ENCODE measurements around the gene PAM. TPM values are rescaled to one million over a fixed set of nuclear protein-coding genes. Genes with fewer than 3 reads are reported as not detected.

PAM gene
- total RNA-seq, 2 experiments from 2014 or later, result 15.1 to 16.1 TPM

- no peak for DNase-seq
- H3K36me3 ChIP-seq (ENCODE audit: insufficient read depth, low read length), result peaks cover under 1% of the 10 kb centered on the region
- no peak overlapping the region for H3K4me3 Mint-ChIP-seq
- H3K9me3 ChIP-seq (ENCODE audit: control insufficient read depth in 1 of 2, insufficient read depth in 1 of 2, low read length in 2 of 2), result no peaks in the 10 kb centered on the region
- ChIA-PET POLR2A (interaction anchor here (0.7 kb wide), 1 partner anchor 225 kb away, joined by 3 read pairs; no protein-coding TSS in a partner anchor), CTCF (interaction anchor here (1.1 kb wide), 1 partner anchor 19 kb away, joined by 3 read pairs; no protein-coding TSS in a partner anchor)
- H3K4me3 ChIP-seq (ENCODE audit: low read length), result no peak overlapping the region
- H3K27me3 ChIP-seq (ENCODE audit: control insufficient read depth in 1 of 2, insufficient read depth in 2 of 2, low read length in 2 of 2), result no peaks in the 10 kb centered on the region
- no peak overlapping the region for H3K27ac Mint-ChIP-seq
- no peaks in the 10 kb centered on the region for H3K27me3 Mint-ChIP-seq
- no peaks in the 10 kb centered on the region for H3K4me1 Mint-ChIP-seq (ENCODE audit: low read depth)
- no peaks in the 10 kb centered on the region for H3K9me3 Mint-ChIP-seq
- TF ChIP-seq CTCF (IDR thresholded peaks at IDR 0.05), result no peak
- no peak overlapping the region for H3K27ac ChIP-seq (ENCODE audit: low read depth in 1 of 2, low read length in 2 of 2)
- no peaks in the 10 kb centered on the region for H3K36me3 Mint-ChIP-seq (ENCODE audit: low read depth)
- intact Hi-C loops (cut with DNase I, micrococcal nuclease), result no loop called here
- no peaks in the 10 kb centered on the region for H3K4me1 ChIP-seq (ENCODE audit: insufficient read depth, low read length)
- no peak for ATAC-seq (ENCODE audit: poor library complexity)
Observed at GRCh38 chr5:102918986-102919610, 164.0 kb downstream of the PAM start.

- no peak for ATAC-seq (ENCODE audit: poor library complexity)
- peaks cover 6% of the 10 kb centered on the region for H3K36me3 Mint-ChIP-seq (ENCODE audit: low read depth)
- no peaks in the 10 kb centered on the region for H3K9me3 Mint-ChIP-seq
- TF ChIP-seq CTCF (IDR thresholded peaks at IDR 0.05), result no peak
- H3K4me1 Mint-ChIP-seq (ENCODE audit: low read depth), result no peaks in the 10 kb centered on the region
- intact Hi-C loops (cut with DNase I, micrococcal nuclease), result no loop called here
- ChIA-PET CTCF (no interaction called here), POLR2A (no interaction called here)
- H3K4me1 ChIP-seq (ENCODE audit: insufficient read depth, low read length), result no peaks in the 10 kb centered on the region
- H3K27me3 Mint-ChIP-seq, result no peaks in the 10 kb centered on the region
- no peak overlapping the region for H3K4me3 Mint-ChIP-seq
- no peaks in the 10 kb centered on the region for H3K36me3 ChIP-seq (ENCODE audit: insufficient read depth, low read length)
- DNase-seq, result no peak
- no peaks in the 10 kb centered on the region for H3K9me3 ChIP-seq (ENCODE audit: control insufficient read depth in 1 of 2, insufficient read depth in 1 of 2, low read length in 2 of 2)
- H3K4me3 ChIP-seq (ENCODE audit: low read length), result no peak overlapping the region
- H3K27ac ChIP-seq (ENCODE audit: low read depth in 1 of 2, low read length in 2 of 2), result no peak overlapping the region
- no peak overlapping the region for H3K27ac Mint-ChIP-seq
- H3K27me3 ChIP-seq (ENCODE audit: control insufficient read depth in 1 of 2, insufficient read depth in 2 of 2, low read length in 2 of 2), result no peaks in the 10 kb centered on the region
Observed at GRCh38 chr5:102920762-102921161, 165.7 kb downstream of the PAM start.

GRCh38 chr5:102921341-102922044 is 166.4 kb downstream of the PAM start:
- CTCF ChIA-PET, result interaction anchor here (1.4 kb wide), 1 partner anchor 29 kb away, joined by 3 read pairs; no protein-coding TSS in a partner anchor
- Mint-ChIP-seq H3K4me1 (ENCODE audit: low read depth) (no peaks in the 10 kb centered on the region), H3K36me3 (ENCODE audit: low read depth) (peaks cover 6% of the 10 kb centered on the region), H3K4me3 (no peak overlapping the region), H3K9me3 (no peaks in the 10 kb centered on the region), H3K27ac (no peak overlapping the region), H3K27me3 (no peaks in the 10 kb centered on the region)
- ATAC-seq (ENCODE audit: poor library complexity), result no peak
- intact Hi-C loops (cut with DNase I, micrococcal nuclease), result no loop called here
- no peak for DNase-seq
- POLR2A ChIA-PET, result no interaction called here
- no peak overlapping the region for H3K27ac ChIP-seq (ENCODE audit: low read depth in 1 of 2, low read length in 2 of 2)
- H3K36me3 ChIP-seq (ENCODE audit: insufficient read depth, low read length), result peaks cover 2% of the 10 kb centered on the region
- no peak for TF ChIP-seq CTCF (IDR thresholded peaks at IDR 0.05)
- no peak overlapping the region for H3K4me3 ChIP-seq (ENCODE audit: low read length)
- H3K27me3 ChIP-seq (ENCODE audit: control insufficient read depth in 1 of 2, insufficient read depth in 2 of 2, low read length in 2 of 2), result no peaks in the 10 kb centered on the region
- H3K4me1 ChIP-seq (ENCODE audit: insufficient read depth, low read length), result no peaks in the 10 kb centered on the region
- H3K9me3 ChIP-seq (ENCODE audit: control insufficient read depth in 1 of 2, insufficient read depth in 1 of 2, low read length in 2 of 2), result no peaks in the 10 kb centered on the region

Data from CD4-positive, alpha-beta T cell (primary cell).